OCI-LY1 (cell line): ENCODE data around the gene TRIM61.

Source experiments
- EZH2 ChIP-seq: fragments of 200-600 bp; sonication (generic), shearing (Covaris generic); IDR thresholded peaks from 2 replicates; pipeline ENCODE4 v1.8.0; 2017; ENCODE audit warnings: borderline replicate concordance, mixed run types, mild to moderate bottlenecking, antibody characterized with exemption, low read length, moderate library complexity, mixed read lengths
- TF ChIP-seq, protein P1 (sequence below): fragments of 200-600 bp; sonication (generic), shearing (Covaris generic); IDR thresholded peaks from 2 replicates; pipeline ENCODE4 v1.5.1; 2017; ENCODE audit warnings: mild to moderate bottlenecking, antibody characterized with exemption, low read length, moderate library complexity, mixed read lengths

DNA sequence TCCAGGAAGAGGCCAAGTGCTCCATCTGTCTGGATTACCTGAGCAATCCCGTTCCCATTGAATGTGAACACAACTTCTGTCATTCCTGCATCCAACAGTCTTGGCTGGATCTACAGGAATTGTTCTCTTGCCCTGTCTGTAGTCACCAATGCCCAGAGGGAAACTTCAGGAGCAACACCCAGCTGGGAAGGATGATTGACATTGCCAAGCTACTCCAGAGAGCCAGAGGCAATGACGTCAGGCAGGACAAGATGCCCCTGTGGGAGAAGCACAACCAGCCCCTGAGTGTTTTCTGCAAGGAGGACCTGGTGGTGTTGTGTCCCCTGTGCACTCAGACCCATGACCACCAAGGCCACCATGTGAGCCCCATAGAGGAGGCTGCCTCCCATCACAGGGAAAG is 33.0 kb upstream of the TRIM61 start:
- TF ChIP-seq EZH2, result no peak
- TF ChIP-seq, protein P1, sequence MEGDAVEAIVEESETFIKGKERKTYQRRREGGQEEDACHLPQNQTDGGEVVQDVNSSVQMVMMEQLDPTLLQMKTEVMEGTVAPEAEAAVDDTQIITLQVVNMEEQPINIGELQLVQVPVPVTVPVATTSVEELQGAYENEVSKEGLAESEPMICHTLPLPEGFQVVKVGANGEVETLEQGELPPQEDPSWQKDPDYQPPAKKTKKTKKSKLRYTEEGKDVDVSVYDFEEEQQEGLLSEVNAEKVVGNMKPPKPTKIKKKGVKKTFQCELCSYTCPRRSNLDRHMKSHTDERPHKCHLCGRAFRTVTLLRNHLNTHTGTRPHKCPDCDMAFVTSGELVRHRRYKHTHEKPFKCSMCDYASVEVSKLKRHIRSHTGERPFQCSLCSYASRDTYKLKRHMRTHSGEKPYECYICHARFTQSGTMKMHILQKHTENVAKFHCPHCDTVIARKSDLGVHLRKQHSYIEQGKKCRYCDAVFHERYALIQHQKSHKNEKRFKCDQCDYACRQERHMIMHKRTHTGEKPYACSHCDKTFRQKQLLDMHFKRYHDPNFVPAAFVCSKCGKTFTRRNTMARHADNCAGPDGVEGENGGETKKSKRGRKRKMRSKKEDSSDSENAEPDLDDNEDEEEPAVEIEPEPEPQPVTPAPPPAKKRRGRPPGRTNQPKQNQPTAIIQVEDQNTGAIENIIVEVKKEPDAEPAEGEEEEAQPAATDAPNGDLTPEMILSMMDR, result no peak
